CD4-positive, alpha-beta T cell treated with Interferon gamma for 1 hour (primary cell): Measurements from ENCODE around the gene SMIM24.

Source experiments
- DNase-seq: peaks from one replicate; pipeline ENCODE4 v3.0.0-alpha.2; 2020

Gene SMIM24

DNA sequence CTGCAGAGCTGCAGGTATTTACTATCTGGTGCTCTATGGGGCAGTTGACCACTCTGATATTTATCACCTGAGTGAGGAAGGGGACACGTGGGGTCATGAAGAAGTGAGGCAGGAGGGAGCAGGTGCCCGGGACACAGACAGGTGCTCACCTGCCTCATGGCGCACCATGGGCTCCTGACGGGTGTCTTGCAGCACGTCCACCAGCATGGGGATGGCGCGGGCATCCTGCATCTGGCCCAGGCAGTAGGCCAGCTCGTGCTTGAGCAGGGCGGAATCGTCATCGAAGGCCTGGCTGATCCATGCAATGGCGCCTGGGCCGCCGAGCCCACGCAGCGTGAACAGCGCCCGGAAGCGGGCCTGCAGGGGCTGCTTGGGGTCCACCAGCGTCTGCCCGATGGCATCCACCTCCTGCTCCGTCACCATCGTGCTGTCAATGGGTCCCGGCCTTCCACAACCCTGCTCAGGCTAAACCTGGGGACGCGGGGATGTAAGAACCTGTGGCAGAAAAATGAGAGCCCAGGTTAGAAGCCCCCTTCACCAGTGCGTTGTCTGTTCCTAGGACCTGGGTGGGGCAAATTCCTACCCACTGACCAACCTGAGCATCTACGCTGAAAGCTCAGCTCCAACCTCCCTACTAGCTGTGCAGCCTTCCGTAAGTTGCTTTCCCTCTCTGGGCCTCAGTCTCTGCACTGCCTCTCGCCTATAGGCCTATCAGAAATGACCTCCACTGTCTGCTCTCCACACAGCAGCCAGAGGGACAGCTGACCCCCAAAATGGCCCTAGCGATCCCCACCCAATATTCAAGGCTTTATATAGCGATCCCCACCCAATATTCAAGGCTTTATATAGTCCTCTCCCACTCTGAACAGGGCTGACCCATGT lies 16.3 kb upstream of the SMIM24 start:
- DNase-seq, result no peak

DNA sequence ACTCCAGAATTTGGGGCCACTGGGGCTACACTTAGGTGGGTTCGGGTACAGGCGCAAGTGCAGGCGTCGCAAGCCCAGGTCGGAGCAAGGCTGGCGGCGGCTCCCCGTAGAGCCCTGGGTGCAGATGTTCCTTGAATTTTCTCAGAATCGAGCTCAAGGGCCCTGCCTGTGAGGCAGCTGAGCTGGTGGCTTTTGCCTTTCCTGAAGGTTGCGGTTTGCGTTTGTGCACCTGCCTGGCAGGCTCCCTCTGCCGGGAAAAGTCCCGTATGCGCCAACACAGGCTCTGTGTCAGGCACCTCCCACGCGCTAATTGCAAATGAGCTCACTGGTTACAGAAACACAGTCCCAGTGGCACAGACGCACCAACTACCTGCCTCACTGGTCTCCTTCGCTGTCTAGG lies 14.2 kb upstream of the SMIM24 start:
- peak; percentile 35 for DNase-seq

DNA sequence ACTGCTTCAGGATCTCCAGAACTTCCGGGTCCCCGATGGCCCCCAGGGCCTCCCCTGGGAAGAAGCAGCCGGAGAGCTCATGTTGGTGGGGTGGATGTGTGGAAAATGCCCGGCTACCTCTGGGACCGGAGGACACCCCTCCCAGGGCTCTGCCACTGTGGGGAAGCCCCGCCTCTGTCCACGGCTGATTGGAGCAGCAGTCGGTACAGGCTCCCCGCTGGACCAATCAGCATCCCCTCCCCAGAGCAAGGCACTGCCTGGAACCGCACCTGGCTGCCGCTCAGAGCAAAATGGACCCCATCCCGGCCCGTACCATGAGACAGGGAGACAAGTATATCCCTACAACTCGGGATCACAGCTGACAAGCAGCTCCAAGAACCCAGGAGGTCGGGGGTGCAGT lies 13.7 kb upstream of the SMIM24 start:
- DNase-seq, result peak; percentile 12

DNA sequence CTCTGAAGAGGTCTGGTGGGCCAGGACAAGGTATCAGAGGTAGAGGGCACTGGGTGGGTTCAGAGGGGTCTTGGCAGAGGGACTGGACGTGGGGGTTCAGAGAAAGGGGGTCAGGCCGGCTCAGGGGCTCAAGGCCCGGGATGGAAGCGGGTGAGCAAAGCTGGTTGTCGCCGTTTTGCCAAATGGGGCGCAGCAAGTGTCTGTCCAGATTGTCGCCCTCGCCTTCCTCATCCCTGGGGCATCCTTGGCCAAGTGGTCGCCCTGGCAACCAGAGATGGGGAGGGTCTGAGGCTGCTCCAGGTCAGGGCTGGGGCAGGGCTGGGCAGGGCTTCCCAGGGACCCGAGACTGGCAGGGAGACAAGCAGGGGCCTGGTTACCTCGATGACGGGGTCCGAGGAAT lies 13.3 kb upstream of the SMIM24 start:
- no peak for DNase-seq

DNA sequence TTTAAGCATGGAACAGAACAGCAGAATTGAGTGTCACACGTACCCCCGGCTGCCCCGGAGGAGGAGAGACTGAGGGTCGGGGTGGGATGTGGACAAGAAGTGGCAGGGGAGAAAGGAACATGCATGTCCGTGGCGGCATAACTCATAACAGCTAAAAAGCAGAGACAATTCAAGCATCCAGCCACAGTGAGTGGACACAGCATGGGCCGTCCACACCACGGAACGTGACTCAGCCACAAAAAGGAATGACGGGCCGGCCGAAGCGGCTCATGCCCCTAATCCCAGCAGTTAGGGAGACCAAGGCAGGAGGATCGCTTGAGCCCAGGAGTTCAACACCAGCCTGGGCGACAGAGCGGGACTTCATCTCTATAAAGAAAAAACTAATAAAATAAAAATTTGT lies 12.6 kb upstream of the SMIM24 start:
- no peak for DNase-seq

DNA sequence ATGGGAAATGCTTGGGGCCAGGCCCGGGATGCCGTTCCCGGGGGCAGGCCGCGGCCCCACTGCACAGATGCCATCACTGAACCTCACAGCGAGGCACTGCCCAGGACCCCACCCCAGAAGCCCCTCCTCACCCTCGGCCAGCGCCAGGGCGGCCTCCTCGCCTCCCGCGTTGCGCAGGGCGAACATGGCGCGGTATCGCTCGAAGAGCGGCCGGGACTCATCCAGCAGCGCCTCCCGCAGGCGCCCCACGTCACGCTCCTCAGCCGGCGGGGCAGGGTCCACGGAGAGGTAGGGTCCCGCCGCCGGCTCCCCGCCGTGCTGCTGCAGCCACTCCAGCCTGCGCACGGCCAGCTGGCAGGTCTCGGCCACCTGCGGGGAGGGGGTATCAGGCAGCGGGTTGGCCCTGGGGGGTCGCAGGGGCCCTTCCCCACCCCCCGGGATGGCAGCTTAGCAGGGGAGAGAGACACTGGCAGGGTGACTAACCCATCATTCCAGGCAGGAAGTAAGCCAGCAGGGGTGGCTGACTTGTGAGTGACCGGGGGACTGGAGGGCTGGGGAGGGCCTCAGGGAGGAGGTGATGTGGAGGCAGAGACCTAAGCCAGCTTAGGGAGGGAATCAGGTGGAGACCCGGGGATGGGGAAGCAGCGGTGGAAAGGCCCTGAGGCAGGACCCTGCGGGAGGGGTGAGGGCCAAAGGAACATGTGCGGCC lies 12.0 kb upstream of the SMIM24 start:
- DNase-seq, result no peak

DNA sequence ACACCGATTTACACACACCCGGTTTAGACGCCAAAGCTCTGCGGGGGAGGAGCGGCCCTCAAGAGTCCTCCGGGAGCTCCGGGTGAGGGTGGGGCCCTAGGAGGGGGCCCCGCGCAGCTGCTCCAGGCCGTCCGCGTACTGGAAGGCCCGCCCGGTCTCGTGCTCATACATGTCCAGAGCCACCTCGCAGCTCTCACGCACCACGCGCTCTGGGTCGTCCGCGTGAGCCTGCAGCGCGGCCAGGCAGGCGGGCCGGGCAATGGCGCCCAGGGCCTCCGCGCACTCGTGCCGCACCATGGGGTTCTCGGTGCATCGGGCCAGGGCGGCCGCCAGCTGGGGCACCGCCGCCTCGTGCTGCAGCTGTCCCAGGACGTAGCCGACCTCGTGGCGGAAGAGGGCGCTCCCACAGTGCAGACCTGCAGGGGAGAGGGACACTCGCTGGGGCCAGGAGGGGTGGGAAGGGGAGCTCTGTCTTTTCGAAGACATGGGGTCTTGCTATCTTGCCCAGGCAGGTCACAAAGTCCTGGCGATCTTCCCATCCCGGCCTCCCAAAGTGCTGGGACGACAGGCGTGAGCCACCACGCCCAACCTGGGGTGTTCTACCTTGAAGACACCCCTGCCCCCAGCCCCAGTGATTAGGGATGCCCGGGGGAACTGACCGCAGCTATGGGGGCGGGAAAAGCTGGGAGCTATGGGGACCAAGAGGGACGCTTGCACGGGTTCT lies 11.2 kb upstream of the SMIM24 start:
- DNase-seq, result no peak

DNA sequence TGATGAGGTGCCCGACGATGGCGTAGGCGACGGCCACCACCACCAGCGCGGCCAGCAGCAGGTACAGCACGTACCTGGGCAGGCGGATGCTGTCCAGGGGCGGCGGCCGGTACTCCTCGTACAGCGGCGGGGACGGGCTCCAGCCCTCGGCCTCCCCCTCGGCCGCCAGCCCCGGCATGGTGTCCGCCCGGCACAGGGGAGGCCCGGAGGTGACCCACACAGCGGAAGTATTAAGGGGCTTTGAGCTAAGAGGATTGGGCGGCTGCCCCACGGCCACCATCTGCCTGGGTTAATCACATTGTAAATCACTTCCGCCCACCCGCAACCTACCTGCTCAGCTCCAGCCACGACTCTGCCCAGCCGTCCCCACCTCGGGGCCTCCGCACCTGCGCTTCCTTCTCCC lies 2.9 kb upstream of the SMIM24 start, which contains the start of gene SMIM44:
Gene SMIM44 (minus strand): TSS at position 216 of the 403 bp plus-strand sequence. CDS start 38 bp downstream, at position 178.
- DNase-seq, result no peak

DNA sequence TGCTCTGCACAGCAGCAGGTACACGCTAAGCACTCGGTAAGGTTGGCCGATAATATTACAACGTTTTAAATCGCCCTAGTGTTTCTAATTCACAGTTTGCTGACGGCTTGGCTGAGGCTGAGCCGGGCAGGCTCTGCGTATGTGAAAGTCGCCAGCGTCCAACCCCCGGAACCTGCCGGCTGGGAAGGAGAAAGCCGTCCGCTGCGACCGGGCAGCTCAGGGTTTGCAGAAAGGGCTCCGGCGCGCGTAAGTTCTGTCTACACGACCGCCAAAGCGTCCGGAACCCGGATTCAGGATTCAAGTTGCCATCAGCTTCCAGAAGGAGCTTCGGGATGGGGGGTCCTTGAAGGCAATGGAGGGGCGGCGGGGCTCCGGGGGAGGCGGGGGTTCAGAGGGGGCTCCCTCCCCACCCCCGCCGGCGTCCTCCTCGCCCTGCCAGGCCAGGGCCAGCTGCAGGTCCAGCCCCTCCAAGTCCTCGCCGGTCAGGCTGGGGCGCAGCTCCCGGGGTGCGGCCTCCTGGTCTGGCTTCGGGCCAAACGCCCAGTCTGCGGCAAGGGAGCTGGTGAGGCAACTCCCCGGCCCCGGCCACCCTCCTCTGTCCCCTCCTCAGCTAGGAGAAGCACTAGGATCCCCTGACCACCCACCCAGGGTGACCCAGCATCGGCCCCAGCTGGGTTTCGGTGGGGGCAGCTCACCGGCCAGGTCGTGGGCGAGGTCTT lies 2.3 kb upstream of the SMIM24 start:
- no peak for DNase-seq

DNA sequence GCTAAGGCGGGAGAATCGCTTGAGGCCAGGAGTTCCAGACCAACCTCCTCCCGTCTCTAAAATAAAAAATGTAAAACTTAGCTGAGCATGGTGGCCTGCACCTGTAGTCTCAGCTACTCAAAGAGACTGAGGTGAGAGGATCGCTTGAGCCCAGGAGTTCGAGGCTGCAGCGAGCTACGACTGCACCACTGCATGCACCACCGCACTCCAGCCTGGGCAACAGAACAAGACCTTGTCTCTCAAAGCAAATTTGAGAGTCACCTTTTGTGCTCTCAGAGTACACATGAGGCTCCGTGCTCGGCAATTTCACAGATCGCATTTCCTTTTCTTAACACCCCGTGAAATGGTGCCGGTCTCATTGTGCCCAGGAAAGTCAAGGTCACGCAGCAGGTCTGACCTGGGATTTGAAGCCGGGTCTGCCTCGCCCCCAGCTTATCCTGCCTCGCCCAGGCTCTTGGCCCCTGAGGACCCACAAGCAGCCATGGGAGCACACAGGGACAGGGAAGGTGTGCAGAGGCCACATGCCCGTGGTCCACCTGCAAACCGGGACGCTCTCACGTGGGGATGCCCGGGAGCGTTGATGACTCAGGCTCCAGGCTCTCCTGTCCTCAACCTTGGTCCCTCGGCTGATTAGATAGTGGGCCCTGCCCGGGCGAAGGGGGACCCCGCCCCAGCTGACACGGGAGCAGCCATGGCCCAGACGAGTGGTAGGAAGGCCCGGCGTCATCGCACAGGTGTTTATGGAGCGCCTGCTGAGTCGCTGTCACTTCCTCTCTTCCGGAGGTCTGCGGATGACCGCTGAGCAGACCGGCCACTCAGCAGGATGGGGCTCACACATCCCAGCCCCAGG lies 1.1 kb upstream of the SMIM24 start:
- no peak for DNase-seq

DNA sequence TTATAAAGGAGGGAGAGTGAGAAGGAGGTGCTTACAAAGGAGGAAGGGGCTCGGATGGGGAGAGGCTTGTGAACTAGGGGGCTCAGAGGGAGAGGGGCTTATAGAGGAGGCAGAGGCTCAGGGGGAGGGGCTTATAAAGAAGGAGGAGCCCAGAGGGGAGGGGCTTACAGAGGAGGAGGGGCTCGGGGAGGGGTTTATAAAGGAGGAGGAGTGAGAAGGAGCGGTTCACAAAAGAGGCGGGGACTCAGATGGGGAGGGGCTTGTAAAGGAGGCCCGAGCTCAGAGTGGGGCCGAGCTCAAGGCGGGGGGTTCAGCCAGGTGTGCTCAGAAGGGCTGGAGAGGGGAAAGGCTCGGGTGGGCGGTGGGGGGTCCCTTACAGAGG lies 500 bp downstream of the SMIM24 start:
- peak; percentile 34 for DNase-seq

DNA sequence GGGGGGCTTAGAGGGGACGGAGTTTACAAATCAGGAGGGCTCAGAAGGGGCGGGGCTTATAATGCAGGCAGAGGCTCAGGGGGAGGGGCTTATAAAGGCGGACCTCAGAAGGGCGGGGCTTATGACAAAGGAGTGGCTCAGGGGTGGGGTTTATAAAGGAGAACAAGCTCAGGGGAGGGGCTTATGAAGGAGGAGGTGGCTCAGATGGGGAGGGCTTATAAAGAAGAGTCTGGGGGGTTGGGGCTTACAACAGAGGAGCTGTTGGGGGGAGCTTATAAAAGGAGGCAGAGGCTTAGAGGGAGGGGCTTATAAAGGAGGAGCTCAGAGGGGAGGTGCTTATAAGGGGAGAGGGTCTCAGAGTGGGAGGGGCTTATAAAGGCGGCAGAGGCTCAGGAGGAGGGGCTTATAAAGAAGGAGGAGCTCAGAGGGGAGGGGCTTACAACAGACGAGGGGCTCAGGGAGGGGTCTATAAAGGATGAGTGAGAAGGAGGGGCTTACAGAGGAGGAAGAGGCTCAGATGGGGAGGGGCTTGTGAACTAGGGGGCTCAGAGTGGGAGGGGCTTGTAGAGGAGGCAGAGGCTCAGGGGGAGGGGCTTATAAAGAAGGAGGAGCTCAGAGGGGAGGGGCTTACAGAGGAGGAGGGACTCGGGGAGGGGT lies 1.0 kb downstream of the SMIM24 start:
- DNase-seq, result peak; percentile 74

DNA sequence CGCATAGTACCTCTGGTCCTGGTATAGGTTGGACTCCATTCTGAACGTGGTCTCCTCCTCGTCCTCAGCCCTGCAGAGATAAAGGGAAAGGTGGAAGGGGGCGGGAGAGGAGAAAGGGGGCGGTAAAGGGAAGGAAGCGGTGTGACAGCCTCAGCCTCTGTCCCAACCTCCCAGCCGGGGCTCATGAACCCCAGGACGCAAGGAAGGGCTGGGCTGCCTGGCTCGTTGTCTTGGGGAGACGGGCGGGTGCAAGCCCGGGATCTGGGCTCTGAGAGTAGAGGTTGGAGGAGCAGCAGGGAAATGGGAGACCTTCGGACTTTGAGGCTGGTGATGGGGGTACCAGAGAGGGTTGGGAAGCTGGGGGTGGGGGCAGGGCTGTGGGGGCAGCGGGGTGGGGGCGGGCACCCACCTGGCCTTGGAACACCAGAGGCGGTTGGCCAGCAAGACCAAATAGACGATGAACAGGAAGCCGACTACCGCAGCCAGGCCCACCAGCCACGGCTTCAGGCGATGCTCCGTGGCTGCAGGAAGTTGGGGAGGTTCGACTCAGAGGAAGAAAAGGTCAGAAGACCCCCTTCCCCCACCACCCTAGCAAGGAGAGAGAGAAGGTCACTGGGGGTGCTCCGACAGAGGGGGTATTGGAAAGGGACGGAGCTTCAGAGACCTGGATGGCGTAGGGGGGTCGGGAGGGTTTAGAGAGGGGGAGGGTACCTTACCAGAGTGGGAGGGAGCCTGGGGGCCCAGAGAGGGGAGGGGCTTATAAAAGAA lies 1.7 kb downstream of the SMIM24 start:
- DNase-seq, result no peak

DNA sequence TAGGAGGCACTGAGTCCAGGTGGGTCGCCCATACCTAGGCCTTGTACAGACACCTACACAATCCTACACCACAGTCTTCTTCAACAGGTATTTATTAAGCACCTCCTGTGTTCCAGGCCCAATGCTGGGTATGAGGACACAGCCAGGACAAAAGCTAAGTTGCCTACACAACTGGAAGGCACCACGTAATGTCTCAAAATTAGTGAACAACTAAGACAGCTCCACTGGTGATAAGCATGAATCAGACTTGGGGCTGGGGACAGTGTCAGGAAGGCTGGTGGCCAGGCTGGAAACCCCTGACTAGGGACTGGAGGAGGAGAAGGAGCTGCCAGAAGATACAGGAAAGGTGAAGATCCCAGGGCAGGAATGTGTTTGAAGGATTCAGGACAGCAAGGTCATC lies 2.4 kb downstream of the SMIM24 start:
- DNase-seq, result no peak

DNA sequence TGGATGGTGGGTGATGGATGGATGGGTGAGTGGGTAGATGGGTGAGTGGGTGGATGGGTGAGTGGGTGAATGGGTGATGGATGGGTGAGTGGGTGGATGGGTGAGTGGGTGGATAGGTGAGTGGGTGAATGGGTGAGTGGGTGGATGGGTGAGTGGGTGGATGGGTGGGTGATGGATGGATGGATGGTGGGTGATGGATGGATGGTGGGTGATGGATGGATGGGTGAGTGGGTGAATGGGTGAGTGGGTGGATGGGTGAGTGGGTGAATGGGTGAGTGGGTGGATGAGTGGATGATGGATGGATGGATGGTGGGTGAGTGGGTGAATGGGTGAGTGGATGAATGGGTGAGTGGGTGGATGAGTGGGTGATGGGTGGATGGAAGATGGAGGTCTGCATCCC lies 2.8 kb downstream of the SMIM24 start:
- no peak for DNase-seq

DNA sequence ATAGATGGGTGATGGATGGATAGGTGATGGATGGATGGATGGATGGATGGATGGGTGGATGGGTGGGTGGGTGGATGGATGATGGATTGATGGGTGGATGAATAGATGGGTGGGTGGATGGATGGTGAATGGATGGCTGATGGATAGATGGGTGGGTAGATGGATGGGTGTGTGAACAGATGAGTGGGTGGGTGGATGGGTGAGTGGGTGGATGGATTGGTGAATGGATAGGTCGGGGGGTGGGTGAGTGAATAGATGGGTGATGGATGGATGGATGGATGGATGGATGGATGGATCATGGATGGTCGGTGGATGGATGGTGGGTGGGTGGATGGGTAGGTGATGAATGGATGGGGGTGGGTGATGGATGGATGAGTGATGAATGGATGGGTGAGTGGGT lies 3.5 kb downstream of the SMIM24 start:
- DNase-seq, result no peak

DNA sequence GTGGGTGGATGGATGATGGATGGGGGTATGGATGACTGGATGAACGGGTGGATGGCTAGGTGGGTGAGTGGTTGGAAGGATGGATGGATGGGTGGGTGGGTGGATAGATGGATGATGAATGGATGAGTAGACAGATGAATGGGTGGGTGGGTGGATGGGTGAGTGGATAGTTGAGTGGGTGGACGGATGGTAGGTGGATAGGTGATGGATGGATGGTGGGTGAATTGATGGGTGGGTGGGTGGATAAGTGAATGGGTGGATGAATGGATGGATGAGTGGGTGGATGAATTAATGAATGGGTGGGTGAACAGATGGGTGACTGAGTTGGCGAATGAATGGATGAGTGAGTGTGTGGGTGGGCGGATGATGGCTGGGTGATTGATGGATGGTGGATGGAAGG lies 4.9 kb downstream of the SMIM24 start:
- no peak for DNase-seq

DNA sequence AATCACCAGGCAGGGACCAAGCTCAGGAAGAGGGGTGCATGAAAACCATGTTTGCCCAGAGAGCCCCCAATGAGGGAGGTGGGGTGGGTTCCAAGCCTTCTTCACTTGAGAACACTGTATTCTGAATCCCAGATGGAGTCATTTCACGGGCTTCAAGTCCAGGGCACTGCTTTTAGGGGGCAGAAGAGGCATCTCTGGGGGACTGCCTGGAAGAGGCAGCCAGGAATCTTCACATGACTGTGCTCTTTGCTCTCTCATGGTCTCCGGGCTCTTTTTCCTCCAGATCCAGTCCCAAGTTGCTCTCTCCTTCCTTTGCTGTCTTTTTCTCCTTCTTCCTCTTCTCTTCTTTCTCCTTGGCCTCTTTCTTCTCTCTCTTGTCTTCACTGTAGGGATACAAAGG lies 5.7 kb downstream of the SMIM24 start:
- no peak for DNase-seq

DNA sequence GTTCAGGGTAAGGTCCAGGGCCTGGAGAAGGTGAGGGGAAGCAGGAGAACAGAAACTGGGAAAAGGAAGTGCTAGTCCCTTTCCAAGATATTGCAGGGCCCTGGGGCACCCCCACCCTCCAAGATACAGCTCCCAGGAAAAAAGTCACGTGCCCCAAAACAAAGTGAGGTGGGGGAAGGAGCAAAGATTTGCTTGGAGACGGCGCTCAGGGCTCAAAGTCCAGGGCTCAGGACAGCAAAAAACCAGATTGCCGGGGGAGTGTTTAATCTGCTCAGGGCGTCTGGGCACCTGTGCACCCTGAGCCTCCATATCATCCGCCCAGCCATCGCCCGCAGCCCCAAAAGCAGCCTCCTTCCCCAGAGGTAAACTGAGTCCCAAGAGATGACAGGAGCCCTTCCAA lies 6.3 kb downstream of the SMIM24 start:
- no peak for DNase-seq

DNA sequence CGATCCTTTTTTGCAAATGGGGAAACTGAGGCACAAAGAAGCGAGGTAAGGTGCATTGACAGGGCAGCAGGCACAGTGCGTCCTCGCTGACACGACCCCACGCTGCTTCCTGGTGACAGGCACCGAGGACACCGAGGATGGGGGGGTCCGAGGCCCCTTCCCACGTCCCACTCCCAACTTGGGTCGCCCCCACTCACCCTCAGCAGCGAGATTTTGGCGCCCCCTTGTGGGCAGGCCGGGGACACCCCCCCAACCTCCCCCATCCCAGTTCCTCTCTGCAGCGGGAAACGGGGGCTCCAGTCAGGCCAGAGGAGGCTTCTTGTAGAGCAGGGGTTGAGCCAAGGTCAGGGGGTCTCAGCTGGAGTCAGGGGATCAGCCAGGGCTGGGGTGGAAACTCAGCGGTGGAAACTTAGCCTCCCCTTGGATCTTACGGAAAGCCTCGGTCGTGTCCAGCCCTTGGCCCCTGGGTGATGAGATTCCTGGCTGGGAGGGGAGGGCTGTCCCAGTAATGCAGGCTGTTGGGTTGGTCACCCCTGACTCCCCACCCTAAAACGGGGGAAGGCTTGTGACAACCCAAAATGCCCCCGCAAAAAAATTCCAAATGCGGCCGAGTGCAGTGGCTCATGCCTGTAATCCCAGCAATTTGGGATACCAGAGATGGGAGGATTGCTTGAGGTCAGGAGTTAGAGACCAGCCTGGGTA lies 8.2 kb downstream of the SMIM24 start:
- no peak for DNase-seq
